Type B pancreatic cell (in vitro differentiated cells): ENCODE results near the gene ADAMTS17. TPM values are rescaled to one million over a fixed set of nuclear protein-coding genes. Genes with fewer than 3 reads are reported as not detected.
A peak's percentile ranks its signal among the peaks of the same experiment; 100 is the strongest.

Source experiments
- DNase-seq: peaks from one replicate; pipeline ENCODE4 v3.0.0; 2021; ENCODE audit warnings: mixed read lengths; ENCODE audit not compliant: unreplicated experiment; ENCODE audit errors: extremely low spot score
- H3K27ac Mint-ChIP-seq: 2 replicates; pipeline ENCODE4 v1.8.0; 2021; ENCODE audit warnings: mild to moderate bottlenecking, mixed read lengths
- H3K27me3 Mint-ChIP-seq: 2 replicates; pipeline ENCODE4 v1.8.0; 2021; ENCODE audit warnings: mixed read lengths
- H3K36me3 Mint-ChIP-seq: 2 replicates; pipeline ENCODE4 v1.8.0; 2021; ENCODE audit warnings: mixed read lengths
- H3K4me1 Mint-ChIP-seq: one replicate; pipeline ENCODE4 v1.8.0; 2021; ENCODE audit warnings: mixed read lengths; ENCODE audit not compliant: unreplicated experiment
- H3K4me3 Mint-ChIP-seq: 2 replicates; pipeline ENCODE4 v1.8.0; 2021; ENCODE audit warnings: mild to moderate bottlenecking, mixed read lengths
- H3K9me3 Mint-ChIP-seq: 2 replicates; pipeline ENCODE4 v1.8.0; 2021; ENCODE audit warnings: mixed read lengths
- CTCF ChIP-seq: fragments of 200-600 bp; sonication (generic); conservative IDR thresholded peaks from 2 replicates; pipeline ENCODE4 v1.5.0; 2021; ENCODE audit warnings: antibody characterized with exemption, mild to moderate bottlenecking
- total RNA-seq: library from RNA; stranded (reverse); gene quantifications from 2 replicates; pipeline ENCODE4 v1.2.1, GENCODE V29; 2021; ENCODE audit warnings: low replicate concordance

ADAMTS17 gene
- total RNA-seq, 1 donor from 2014 or later: 18.3 TPM

GRCh38 chr15:99925661-99926461 is 415.9 kb downstream of the ADAMTS17 start:
- H3K9me3 Mint-ChIP-seq: no peaks in the 10 kb centered on the region
- no peaks in the 10 kb centered on the region for H3K36me3 Mint-ChIP-seq
- H3K4me1 Mint-ChIP-seq: no peaks in the 10 kb centered on the region
- H3K27me3 Mint-ChIP-seq: peaks cover 60% of the 10 kb centered on the region
- no peak for TF ChIP-seq CTCF
- peak overlapping the region; percentile 89 for H3K4me3 Mint-ChIP-seq
- no peak for DNase-seq
- peak overlapping the region; percentile 76 for H3K27ac Mint-ChIP-seq

GRCh38 chr15:99923711-99924110 is 418.1 kb downstream of the ADAMTS17 start:
- no peak overlapping the region for H3K27ac Mint-ChIP-seq
- H3K27me3 Mint-ChIP-seq: peaks cover 53% of the 10 kb centered on the region
- no peak for DNase-seq
- no peaks in the 10 kb centered on the region for H3K36me3 Mint-ChIP-seq
- H3K9me3 Mint-ChIP-seq: no peaks in the 10 kb centered on the region
- H3K4me1 Mint-ChIP-seq: no peaks in the 10 kb centered on the region
- peak overlapping the region; percentile 14 for H3K4me3 Mint-ChIP-seq
- no peak for TF ChIP-seq CTCF

Other genes starting within 250 kb of the ADAMTS17 start
- 4.6 and 11.2 TPM in 2 replicates for gene CERS3, start 187.0 kb upstream of the ADAMTS17 start, total RNA-seq